HG03378 (cell line): ENCODE results near the gene EPHX1.
"Not testable (repeated sequence)": the region's sequence is repeated elsewhere in the genome, so short reads cannot be mapped to it uniquely, and the experiment has no call there.

ENCODE experiments used
- ATAC-seq: cut with Tn5 transposase; IDR thresholded peaks from one replicate; pipeline ENCODE4 v1.9.1; 2021; ENCODE audit warnings: mild to moderate bottlenecking, moderate library complexity; ENCODE audit not compliant: unreplicated experiment

The EPHX1 gene

GRCh38 chr1:225815526-225816178, 5.7 kb downstream of the EPHX1 start:
- ATAC-seq = no peak

- ATAC-seq = no peak
Observed at GRCh38 chr1:225816643-225817538, 7.0 kb downstream of the EPHX1 start.

DNA sequence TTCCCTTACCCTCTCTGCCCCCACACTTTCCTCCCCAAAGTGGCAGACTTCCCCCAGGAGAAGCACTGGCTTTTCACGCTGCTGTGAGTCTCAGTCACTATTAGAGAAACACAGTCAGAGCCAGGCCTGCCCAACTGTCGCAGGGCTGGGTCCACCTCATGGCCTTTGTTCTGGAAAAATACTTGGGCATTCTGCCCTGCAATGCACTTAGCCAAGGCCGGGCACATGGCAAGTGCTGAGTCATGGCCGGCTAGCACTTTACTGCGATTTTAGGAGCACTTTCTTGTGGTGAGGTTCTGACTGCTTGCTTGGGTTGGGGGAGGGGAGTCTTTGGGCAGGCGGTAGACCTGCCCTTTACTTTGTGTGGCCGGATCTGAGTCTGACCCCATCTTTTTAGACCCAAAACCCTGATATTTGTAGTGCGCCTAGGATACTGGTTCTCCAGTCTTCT, 7.7 kb downstream of the EPHX1 start:
- ATAC-seq = no peak

- no peak for ATAC-seq
Observed at GRCh38 chr1:225818229-225818628, 8.3 kb downstream of the EPHX1 start.

GRCh38 chr1:225819346-225820192, 9.6 kb downstream of the EPHX1 start:
- ATAC-seq = no peak

DNA sequence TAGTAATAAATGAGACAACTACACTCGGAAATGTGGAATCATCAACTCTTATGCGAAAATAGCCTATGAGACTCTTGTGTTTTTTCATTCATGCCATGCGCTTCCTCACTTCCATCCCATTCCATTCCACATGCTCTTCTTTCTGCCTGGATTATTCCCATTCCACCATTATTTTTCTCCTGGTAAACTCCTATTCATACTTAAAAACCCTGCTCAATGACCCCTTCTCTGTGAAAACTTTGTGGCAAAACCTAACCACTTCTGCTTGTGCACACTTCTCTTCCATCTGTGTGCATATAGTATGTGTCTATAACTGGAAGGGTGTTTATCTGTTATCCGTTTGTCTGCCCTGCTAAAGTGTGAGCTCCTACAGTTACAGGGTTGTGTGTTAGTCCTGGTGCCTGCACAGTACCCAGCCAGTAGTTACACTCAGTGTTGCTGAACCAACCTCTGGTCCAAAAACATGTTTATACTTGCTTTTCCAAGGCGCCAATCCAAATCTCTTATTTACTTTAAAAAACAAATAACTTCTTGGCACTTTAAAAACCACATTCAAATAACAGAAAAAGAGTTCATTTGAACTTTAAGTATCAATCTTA, 10.7 kb downstream of the EPHX1 start:
- no peak for ATAC-seq

DNA sequence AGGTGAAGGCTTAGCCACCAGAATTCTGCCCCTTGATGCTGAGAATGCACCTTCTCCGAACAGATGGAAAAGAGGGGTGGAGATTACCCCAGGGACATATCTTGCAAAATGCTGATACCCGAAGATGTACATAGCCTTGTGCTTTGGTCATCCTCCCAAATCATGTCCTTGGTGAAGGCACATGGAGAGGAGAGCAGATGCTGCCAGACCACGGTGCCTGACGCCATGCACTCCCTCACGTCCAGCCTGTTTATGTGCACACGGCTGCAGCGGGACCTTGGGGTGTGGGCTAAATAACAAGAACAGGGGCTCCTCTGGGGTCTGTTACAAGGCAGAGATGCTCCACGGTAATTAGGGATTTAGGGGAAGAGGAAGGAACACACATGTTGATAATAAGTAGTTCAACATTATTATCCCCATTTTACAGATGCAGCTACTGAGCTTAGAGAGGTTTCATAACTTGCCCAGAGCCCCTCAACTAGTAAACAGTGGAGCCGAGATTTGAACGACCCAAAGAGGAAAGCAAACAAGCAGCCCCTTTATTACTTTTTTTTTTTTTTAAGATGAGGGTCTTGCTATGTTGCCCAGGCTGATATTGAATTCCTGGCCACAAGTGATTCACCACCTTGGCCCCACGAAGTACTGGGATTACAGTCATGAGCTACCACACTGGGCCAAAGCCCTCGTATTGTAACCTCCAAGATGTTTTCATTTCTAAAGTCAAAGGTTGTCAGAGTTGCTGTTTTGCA, 12.9 kb downstream of the EPHX1 start:
- ATAC-seq = no peak

GRCh38 chr1:225823811-225824261, 13.9 kb downstream of the EPHX1 start:
- ATAC-seq = no peak

- no peak for ATAC-seq
Observed at GRCh38 chr1:225824533-225824941, 14.6 kb downstream of the EPHX1 start.

GRCh38 chr1:225825078-225825477, 15.2 kb downstream of the EPHX1 start:
- ATAC-seq = no peak

DNA sequence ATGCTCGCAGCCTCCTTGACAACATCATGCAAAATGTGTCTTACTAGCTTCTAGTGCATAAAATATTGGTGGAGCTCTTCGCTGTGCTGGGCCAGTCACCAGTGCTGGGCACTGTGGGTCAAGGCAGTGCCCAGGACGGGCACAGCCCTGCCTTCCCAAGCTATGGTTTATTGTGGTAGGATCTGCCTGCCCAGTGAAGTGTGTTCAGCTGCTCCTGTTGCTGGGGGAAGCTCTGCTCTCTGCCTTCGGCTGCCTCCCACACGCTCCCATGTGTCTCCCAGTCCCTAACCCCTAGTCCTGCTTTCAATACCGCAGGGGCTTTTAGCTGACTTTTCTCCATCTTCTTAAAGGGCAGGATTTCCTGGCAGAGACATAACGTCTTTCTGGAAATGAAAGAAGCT, 15.7 kb downstream of the EPHX1 start:
- no peak for ATAC-seq

GRCh38 chr1:225827076-225827475, 17.2 kb downstream of the EPHX1 start:
- ATAC-seq = no peak

- no peak for ATAC-seq
Observed at GRCh38 chr1:225828706-225829345, 18.9 kb downstream of the EPHX1 start.

DNA sequence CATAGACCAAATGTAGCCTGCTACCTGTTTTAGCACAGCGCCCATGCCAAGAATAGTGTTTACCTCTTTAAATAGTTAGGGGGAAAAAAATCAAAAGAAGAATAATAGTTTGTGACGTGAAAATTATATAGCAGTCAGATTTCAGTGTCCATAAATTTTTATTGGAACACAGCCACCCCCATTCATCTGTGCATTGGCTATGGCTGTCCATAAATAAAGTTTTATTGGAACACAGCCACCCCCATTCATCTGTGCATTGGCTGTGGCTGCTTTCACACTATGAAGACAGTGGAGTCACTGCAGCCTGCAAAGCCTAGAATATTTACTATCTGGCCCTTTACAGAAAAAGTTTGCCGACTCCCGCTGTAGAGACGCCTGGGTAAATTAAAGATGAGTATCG, 20.9 kb downstream of the EPHX1 start:
- no peak for ATAC-seq

GRCh38 chr1:225834417-225835329, 24.7 kb downstream of the EPHX1 start:
- ATAC-seq = no peak

GRCh38 chr1:225835856-225836255, 25.9 kb downstream of the EPHX1 start:
- ATAC-seq = no peak

DNA sequence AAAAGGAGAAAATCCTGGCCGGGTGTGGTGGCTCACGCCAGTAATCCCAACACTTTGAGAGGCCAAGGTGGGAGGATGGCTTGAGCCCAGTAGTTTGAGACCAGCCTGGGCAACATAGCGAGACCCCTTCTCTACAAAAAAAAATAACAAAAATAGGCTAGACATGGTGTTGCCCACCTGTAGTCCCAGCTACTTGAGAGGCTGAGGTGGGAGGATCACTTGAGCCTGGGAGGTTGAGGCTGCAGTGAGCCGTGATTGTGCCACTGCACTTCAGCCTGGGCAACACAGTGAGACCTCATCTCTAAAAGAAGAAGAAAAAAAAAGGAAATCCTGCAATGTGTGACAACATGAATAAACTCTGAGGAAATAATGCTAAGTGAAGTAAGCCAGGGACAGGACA, 26.4 kb downstream of the EPHX1 start:
- ATAC-seq = not testable (repeated sequence)

DNA sequence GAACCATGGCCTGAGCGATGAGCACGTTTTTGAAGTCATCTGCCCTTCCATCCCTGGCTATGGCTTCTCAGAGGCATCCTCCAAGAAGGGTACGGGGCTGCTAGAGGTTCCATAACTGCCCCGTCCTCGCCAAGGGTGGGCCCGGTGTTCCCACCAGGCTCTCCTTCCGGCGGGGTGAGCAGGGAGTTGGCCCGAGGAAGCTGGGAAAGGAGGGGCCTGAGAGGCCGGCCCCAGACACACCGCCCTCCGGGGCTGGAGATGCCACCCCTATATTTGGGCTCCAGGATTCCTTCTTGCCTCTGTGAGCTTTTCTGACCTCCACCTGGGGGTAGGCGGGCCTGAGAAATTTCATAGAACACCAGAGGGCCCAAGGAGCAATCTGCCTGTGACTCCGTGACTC, 28.9 kb downstream of the EPHX1 start:
- ATAC-seq = no peak

DNA sequence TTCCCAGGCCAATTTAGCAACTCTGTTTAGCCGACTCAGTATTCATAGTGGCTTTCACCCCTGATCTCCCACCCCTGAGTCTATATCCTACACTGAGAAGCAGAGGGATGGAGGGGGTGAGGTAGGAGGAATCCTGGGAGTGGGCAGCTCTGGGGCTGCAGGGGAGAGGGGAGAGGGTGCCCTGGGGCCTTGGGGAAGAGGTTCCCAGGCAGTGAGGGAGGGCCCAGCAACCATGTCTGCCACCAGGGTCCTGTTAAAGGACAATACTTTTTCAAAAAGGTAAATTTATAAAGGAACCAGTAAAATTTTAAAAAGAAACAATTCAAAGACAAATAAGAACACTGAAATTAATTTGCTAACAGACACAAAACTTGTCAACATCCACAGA, 30.3 kb downstream of the EPHX1 start:
- no peak for ATAC-seq
